HTR-8/SVneo (cell line): ENCODE measurements around the gene STEAP3.

Source experiments
- DNase-seq: peaks from one replicate; pipeline ENCODE4 v3.0.0; 2011; ENCODE audit warnings: low spot score, mixed read lengths; ENCODE audit not compliant: insufficient read length
- FAIRE-seq: peaks from 2 replicates; lab custom pipeline; 2011; peaks lifted over from hg19 to GRCh38; lab: Jason Lieb, UNC

The STEAP3 gene, protein sequence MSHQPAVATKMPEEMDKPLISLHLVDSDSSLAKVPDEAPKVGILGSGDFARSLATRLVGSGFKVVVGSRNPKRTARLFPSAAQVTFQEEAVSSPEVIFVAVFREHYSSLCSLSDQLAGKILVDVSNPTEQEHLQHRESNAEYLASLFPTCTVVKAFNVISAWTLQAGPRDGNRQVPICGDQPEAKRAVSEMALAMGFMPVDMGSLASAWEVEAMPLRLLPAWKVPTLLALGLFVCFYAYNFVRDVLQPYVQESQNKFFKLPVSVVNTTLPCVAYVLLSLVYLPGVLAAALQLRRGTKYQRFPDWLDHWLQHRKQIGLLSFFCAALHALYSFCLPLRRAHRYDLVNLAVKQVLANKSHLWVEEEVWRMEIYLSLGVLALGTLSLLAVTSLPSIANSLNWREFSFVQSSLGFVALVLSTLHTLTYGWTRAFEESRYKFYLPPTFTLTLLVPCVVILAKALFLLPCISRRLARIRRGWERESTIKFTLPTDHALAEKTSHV

DNA sequence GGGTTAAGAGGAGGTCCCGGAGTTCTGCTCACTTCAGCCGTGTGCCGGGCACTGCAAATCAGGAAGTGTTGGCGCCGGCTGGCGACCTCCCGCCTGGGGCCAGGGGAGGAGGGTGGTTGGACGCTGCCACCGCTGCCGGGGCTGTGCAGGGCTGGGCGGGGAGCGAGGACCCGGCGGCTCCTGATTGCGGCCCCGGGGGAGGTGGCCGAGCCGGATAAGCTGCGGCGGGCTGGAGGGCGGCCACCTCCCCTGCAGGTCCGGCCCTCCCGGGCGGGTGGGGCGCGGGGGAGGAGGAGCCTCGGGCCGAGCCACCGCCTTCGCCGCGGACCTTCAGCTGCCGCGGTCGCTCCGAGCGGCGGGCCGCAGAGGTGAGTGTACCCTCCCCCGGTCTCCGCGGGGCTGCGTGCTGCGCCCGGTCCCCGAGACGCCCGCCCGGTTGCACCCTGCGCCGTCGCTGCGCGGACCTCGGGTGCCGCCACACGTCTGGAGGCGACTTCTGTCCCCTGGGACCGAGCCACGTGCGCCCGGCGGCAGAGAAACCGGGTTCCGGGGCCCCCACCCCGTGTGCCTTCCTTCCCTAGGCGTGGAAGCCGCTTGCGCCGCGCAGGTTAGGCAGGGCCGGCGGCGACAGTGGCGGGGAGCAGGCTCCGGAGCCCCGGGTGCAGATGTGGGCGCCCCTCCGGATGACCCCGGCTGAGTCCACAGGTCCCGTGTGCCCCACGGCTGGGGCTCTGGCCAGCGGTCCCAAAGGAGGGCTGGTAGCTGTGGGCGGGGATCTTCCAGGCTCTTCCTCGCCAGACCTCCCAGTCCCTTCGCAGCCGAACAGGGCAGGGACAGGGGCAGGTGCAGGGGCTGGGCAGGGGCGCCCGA, at the start of gene STEAP3:
STEAP3 (plus strand) TSS at position 314 of the 870 bp plus-strand sequence. CDS start 7,179 bp downstream, outside the sequence.
- DNase-seq (peak; percentile 73), FAIRE-seq (peak; percentile 58)

DNA sequence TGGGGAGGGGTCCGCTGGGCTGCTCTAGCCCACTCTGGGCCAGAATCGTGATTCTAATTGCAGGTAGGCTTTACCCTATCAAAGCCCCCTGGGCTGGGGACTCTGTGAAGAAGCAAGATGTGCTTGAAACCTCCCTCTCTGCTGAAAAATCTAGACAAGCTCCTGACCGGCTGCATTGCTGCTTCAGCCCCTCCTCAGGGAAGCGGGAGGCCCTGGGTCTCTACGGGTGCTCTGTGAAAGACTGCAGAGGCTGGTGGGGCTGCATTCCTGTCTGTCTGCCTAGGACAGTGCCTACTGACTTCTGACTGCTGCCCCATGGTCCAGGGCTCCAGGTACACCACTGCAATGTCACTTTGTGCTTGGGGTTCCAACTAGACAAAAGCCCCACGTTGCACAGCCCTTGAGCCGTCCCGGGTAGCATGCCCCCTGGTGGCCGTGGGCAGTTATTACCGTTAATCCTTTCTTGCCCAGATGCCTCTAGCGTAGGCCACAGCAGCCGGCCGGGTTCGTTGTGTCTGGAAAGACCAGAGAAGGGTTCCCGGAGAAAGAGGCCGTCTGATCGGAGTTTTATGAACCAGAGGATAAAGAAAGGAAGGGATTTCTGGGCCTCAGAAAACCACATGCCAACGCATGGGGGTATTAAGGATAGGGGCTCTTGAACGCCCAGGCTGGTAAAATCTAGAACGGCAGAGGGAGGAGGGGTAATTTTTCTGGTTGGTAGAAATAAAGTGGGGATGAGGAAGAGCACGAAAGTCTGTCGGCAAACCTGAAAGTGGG, 49.2 kb upstream of the STEAP3 start:
- no peak for FAIRE-seq
- peak; percentile 31 for DNase-seq

DNA sequence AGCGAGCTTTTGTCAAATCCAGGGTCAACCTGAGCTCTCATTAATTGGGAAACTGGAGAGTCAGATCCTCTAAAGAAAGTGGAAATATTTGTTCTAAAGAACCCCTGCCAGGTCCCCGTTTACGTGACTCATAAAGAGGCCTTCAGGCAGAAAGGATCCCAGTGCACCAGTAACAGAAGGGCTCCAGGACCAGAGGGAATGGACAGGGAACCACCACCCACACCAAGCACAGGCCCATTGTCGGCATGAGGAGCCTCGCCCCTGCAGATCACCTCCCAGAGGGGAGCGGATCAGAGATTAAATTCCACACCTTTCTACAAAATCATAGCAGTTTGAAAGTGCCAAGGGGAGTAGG, 48.7 kb upstream of the STEAP3 start:
- no peak for FAIRE-seq
- DNase-seq, result no peak

DNA sequence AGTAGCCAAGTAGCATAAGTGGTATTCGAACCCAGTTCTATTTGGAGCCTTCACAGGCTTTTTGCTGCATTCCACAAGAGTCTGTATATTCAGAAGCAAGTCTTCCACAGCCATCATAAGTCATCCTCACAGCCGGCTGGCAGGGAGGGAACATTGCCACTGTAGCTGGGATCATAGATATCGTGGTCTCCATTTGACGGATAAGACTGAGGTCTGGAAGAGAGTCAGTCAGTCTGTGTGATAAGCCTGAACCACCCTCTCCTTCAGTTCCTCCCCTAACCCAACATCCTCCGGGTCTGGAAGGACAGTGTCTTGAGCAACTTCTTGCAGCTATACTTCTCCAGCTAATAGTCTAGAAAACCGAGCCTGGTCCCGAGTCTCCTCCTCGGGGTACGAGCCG, 48.1 kb upstream of the STEAP3 start:
- DNase-seq (no peak), FAIRE-seq (no peak)

DNA sequence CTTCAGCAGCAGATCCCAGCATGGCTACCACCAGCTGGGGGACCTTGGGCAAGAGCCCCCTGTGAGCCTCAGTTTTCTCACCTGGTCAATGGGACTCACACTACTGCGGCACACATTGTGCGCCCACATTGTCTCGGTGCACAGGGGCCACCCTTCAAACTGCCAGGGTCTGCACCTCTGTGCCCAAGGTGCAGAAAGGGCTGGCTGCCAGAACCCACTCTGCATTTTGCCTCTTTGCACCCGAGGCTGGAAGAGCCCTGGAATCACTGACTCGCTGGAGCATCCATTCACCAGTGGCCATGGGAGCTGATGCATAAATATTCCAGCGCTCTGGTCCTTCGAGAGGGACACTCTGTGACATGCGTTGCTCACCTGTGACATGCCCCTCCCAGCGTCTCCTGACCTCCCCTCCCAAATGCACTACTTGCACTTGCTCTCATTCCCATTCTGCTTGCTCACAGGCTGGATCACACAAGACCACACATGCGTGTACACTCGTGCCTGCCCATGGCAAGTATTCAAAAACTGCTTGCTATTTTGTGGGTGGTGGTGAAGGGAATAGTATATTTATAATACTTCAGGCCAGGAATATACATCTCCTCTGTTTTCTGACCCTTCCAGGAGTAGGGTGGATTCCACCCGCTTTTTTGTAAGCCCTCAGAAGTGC, 46.3 kb upstream of the STEAP3 start:
- DNase-seq, result no peak
- no peak for FAIRE-seq

DNA sequence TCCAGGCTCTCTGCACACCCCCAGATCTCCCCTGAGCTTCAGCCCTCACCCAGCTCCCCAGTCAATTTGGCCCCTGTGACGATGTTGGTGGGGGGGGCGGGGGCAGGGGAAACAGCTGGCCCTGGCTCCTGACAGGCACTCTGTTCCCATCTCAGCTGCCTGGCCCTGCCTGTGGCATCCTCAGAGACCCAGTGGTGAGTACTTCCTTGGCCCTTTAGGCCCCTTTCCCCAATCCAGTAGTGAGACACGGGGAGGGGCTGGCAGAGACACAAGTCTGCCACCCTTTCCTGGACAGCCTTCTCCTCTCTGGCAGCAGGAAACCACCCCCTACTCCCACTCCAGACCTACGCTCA, 45.8 kb upstream of the STEAP3 start:
- FAIRE-seq (no peak), DNase-seq (no peak)

DNA sequence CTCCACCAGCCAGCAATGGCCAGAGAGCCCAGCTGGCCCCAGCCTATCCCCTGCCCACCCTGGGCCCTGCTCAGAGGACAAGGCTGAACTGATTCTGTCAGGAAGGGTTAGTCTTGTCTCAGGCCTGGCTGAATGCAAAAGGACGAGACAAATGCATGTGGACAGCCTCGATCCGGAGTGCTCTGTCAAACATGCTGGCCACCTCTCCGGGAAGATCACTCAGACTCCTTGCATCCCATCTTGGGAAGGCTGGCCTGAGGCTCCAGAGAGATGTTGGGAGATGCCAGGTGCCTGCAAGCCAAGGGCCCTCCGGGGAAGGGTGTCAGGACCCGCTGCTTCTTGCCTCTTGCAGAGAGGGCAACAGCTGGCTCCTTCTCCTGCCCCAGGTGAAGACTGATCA, 44.9 kb upstream of the STEAP3 start:
- FAIRE-seq (no peak), DNase-seq (no peak)

DNA sequence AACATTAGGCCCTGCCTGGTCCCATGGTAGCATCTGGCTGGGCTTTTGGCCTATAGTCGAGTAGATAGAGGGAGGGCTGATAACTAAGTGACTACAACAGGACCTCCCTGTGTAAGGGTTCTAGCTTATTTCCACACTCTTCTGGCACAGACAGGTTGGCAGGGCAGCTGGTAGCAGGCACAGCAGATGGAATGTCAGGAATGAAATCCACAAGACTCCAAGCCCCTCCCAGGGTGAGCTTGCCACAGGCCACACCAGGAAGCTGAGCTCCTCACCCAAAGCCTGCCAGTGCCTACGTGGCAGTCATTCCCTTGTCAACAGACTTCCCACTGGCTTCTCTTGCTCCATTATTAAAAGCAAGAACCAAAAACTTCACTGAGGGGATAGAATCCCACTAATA, 44.4 kb upstream of the STEAP3 start:
- FAIRE-seq, result no peak
- peak; percentile 33 for DNase-seq

DNA sequence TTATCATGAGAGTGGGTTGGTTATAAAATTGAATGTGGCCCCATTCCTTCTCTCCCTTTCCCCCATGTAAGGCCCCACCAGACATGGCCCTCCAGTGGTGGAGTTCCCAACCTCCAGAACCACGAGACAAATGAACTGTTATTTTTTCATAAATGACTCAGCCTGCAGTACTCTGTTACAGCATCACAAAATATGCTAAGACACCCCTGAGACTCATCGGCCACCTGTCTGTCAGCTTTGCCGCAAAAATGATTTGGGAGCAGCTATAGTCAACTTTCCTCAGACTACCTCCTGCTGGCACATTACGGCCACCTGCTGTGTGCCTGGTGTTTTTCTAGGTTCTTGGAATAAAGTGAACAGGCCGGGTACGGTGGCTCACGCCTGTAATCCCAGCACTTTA, 43.6 kb upstream of the STEAP3 start:
- no peak for DNase-seq
- FAIRE-seq, result no peak

DNA sequence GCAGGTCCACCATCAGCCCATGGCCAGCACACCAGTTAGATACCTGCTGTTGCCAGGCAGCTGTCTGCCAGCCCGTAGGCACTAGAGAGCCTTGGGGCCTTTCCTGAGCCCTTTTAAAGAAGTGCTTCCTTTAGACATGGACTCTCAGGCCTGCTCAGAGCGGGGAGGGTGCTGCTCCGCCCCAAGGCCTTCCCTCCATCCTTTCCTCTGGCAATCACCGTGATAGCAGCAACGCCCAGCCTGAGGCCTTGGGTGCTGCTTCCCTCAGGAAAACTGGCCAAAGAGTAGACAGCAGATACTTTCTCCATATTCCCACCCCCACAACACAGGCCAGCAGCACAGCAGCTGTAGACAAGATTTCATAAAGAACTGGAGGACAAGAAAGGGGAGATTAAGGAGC, 42.7 kb upstream of the STEAP3 start:
- FAIRE-seq (no peak), DNase-seq (no peak)

DNA sequence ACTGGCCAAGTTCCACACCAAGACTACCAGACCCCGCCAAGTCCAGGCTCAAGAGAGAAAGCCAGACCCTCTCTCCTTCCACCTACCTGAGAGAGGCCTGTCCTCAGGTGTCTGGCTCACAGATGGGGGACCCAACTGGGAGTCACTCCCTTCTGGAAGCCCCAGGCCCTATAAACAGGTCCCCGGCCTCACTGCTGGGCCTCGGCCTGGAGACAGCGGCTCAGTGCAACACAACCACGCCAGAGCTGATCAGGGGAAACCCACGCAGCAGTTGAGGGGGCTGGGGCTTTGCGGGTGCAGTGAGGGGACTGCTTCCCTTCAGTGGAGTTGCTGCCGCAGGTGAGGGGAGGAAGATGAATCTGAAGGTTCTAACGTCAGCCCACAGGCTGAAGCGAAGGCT, 42.2 kb upstream of the STEAP3 start:
- no peak for FAIRE-seq
- DNase-seq, result no peak

DNA sequence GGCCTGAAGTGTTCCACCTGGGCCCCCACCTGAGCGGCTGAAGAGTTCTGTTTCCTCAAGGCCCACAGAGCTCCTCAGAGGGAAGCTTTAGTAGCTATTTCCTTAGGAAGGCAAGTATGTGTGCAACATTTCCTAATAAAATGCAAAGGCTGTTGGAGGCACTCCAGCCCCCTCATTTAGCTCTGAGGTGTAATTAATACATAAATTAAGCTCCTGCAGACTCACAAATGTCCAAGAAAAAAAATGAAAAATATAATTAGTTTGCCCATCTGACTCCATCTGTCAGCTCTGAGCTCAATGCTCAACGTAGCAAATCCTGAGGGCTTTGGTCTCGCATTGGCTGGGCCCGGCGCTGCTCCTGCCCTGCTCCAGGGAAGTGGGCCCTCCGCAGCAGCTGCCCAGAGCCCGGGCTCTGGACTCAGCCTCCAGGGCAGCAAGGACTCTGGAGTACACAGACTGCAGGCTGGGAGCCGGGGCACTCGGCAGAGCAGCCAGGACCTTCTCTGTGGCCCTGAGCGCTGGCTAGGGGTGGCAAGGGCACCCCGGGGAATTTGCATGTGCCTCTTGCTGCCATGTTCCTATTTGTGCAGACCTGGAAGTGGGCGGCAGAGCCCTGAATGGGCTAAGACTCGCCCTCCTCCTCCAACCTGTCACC, 41.7 kb upstream of the STEAP3 start:
- FAIRE-seq, result no peak
- DNase-seq, result no peak

DNA sequence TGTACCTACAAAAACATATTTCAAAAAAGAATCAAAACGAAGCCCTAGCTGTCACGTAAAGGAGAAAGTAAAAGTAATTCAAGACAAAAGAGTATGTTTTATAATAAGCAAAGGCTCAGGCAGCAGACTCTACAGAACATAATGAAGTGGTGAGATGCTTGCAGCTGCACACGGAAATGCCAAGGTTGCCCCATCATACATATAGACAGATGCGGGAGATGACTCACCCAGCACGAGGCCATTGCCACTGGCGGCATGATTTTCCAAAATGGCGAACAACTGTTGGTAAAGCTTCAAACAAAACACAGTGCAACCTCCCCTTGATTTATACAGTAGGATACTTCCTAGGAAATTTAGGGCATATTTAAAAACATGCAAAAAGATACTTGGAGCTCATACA, 39.1 kb upstream of the STEAP3 start:
- DNase-seq (no peak), FAIRE-seq (no peak)

DNA sequence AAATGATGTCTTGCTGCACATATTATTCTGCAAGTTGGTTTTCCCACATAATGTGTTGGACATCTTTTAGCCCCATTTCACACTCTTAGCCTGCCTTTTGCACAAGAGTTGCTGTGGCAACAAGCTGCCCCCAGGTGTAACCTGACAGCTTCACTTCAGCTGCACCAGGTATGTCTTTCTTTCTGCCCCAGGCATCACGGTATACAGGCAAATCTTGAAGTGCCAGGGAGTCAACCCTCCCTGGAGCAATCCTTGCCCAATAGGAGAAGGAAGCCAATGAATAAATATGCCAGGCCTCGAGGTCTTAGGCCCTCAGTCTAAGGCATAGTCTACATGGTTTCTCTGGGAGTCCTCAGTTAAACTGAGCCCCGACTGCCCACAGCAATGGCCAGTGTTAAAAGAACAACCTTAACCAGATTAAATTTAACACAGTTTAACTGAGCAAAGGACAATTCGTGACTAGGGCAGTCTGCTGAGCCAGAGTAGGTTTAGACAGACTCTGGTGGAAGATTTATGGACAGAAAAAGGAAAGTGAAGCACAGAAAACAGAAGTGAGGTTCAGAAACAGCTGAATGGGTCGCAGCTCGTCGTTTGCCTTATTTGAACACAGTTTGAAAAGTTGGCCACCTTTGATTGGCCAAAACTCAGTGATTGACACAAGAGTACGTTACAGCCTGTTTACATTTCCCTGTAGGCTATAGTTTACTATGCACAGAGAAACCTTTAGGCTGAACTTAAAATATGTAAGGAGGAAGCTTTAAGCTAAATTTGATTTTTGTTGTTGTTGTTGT, 33.1 kb upstream of the STEAP3 start:
- FAIRE-seq, result no peak
- no peak for DNase-seq

DNA sequence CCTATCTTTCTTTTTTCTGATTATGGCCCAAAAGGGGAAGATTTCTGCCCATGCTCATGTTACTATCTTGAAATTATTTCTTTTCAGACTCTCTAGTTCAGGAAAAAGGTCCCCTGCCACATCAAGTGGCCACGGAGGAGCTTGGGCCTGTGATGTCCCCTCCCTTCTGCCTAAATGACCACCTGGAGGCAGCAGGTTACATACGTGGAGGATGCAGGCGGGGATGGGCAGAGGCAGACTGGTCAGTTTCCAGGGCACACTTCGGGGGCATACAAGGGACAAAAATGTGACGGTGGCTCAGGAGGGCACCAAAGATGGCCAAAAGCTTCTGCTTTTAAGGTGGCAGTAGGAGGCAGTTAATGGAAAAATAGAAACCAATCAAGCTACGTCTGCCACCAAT, 30.7 kb upstream of the STEAP3 start:
- no peak for DNase-seq
- no peak for FAIRE-seq

DNA sequence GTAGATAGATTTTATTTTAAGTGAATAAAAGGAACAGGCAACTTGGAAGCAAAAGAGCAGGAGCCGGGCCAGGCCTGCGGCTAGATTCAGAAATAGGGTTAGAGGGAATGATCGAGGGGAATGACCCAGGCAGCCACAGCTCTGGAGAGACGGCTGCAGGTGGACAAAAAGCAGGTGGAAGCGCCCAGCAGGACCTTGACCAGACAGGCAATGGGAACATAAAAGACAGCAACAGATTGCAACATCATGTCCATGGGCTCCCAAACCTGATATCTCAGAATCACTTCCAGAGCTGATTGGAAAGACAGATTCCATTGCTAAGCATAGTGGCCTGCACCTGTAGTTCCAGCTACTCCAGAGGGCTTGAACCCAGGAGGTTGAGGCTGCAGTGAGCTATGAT, 28.6 kb upstream of the STEAP3 start:
- DNase-seq, result no peak
- FAIRE-seq, result no peak

DNA sequence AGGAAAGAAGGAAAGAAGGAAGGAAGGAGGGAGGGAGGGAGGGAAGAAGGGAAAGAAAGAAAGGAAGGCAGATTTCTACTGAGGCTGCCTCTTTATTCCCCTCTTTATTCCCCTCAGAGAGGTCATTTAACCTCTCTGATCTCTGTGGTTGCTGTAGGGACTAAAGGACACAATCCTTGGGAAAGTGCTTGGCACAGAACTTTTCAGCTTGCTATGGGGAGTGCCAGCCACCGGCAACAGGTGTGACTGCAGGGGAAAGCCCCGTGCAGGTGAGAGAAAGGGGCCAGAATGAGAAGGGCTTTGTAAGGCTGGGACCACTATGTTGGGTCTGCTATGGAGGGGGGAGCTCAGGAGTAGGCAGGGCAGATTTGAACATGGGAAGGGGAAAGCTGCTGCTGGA, 27.7 kb upstream of the STEAP3 start:
- DNase-seq, result no peak
- no peak for FAIRE-seq

DNA sequence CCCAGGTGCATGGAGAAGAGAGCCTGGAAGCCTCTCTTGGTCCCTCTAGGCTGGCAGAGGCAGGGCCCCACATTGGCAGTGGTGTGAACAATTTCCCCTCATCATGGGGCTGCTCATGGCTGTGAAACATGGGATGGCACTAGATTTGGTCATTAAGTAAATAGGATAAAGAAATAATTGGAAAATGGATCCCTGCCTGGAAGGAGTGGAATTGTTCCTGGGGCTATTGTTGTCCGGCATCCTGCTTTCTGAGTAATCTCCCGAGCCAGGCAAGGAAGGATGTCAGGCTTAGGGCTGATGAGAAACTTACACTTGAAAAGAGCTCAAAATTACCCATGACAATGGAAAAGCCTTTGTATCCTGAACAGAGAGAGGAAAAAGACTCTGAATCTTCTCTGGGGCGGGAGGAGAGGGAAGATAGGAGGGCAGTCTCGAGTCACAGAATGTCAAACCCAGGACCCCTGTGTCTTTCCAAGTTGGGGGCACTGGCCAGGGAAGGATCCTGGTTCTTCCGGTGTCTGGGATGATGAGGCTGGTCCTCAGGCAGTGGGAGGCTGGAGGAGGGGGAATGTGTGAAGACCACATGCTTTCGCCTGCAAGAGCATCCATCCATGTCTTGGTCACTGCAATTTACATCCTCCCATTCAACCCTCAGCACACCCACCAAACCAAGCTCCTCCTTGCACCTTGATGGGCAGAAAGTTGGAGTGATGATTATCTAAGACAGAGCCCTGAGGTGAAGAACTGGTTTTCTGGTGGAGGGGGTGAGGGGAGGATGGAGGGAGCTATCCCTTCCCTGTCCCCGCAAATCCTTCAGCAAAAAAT, 27.1 kb upstream of the STEAP3 start:
- DNase-seq (no peak), FAIRE-seq (no peak)
